ENCODE measurements around the gene DIAPH3.

- no peak for TF ChIP-seq SMC3 (conservative IDR thresholded peaks at IDR 0.05; ENCODE audit: poor library complexity)
- TF ChIP-seq, protein P1, sequence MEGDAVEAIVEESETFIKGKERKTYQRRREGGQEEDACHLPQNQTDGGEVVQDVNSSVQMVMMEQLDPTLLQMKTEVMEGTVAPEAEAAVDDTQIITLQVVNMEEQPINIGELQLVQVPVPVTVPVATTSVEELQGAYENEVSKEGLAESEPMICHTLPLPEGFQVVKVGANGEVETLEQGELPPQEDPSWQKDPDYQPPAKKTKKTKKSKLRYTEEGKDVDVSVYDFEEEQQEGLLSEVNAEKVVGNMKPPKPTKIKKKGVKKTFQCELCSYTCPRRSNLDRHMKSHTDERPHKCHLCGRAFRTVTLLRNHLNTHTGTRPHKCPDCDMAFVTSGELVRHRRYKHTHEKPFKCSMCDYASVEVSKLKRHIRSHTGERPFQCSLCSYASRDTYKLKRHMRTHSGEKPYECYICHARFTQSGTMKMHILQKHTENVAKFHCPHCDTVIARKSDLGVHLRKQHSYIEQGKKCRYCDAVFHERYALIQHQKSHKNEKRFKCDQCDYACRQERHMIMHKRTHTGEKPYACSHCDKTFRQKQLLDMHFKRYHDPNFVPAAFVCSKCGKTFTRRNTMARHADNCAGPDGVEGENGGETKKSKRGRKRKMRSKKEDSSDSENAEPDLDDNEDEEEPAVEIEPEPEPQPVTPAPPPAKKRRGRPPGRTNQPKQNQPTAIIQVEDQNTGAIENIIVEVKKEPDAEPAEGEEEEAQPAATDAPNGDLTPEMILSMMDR (IDR thresholded peaks at IDR 0.05; ENCODE audit: poor library complexity, severe bottlenecking) = no peak
Observed at GRCh38 chr13:59789558-59789957, 374.2 kb downstream of the DIAPH3 start.
